H1 (cell line): ENCODE results near the gene PGGHG. TPM values are rescaled to one million over a fixed set of nuclear protein-coding genes. Genes with fewer than 3 reads are reported as not detected.

Source experiments
- CTCF ChIA-PET: fragments of 300-600 bp; sonication (Branson Sonifier 250); formaldehyde crosslinking; loops from one replicate; lab custom pipeline; 2021; ENCODE audit not compliant: partially characterized antibody; lab: Charles Lee
- POLR2A ChIA-PET: fragments of 300-600 bp; sonication (Branson Sonifier 250); formaldehyde crosslinking; loops from one replicate; lab custom pipeline; 2021; ENCODE audit warnings: inconsistent platforms; ENCODE audit not compliant: partially characterized antibody; lab: Charles Lee
- DNase-seq, 2 experiments: peaks; one replicate each; pipeline versions ENCODE4 v3.0.0 to v3.0.0-alpha.2; 2010 to 2022; ENCODE audit warnings: low spot score in 2 of 2, low read depth in 1 of 2, mixed read lengths in 1 of 2
- FAIRE-seq: peaks from 2 replicates; lab custom pipeline; 2011; peaks lifted over from hg19 to GRCh38; lab: Jason Lieb, UNC
- H2AFZ ChIP-seq: 2 replicates; pipeline ENCODE4 v1.8.1; 2012; ENCODE audit warnings: low read length, inconsistent platforms
- H2AK5ac ChIP-seq: 2 replicates; pipeline ENCODE4 v1.6.1; 2013; ENCODE audit warnings: low read depth, low read length
- H2BK120ac ChIP-seq: replicated peaks from 2 replicates; pipeline ENCODE3; 2013; ENCODE audit warnings: low read depth, low read length, inconsistent platforms
- H2BK12ac ChIP-seq: 2 replicates; pipeline ENCODE4 v1.6.1; 2013; ENCODE audit warnings: low read depth, low read length
- H2BK15ac ChIP-seq: 2 replicates; pipeline ENCODE4 v1.6.1; 2013; ENCODE audit warnings: low read length
- H2BK20ac ChIP-seq: 2 replicates; pipeline ENCODE4 v1.6.1; 2013; ENCODE audit warnings: low read length
- H2BK5ac ChIP-seq: 2 replicates; pipeline ENCODE4 v1.6.1; 2013; ENCODE audit warnings: low read depth, low read length
- H3K14ac ChIP-seq: 2 replicates; pipeline ENCODE4 v1.6.1; 2013; ENCODE audit warnings: inconsistent platforms; ENCODE audit not compliant: insufficient read length
- H3K18ac ChIP-seq: 2 replicates; pipeline ENCODE4 v1.6.1; 2013; ENCODE audit warnings: low read length; ENCODE audit errors: extremely low read depth
- H3K23ac ChIP-seq: 2 replicates; pipeline ENCODE4 v1.6.1; 2013; ENCODE audit warnings: inconsistent platforms; ENCODE audit not compliant: insufficient read length
- H3K23me2 ChIP-seq: 2 replicates; pipeline ENCODE4 v1.6.1; 2013; ENCODE audit warnings: low read depth, low read length
- H3K27ac ChIP-seq: 2 replicates; pipeline ENCODE4 v1.6.1; 2011; ENCODE audit warnings: low read depth, low read length, inconsistent platforms
- H3K27me3 ChIP-seq, 4 experiments: replicated peaks in 1 of 4; 1 replicate in 1 of 4; 2 replicates in 3 of 4; pipeline versions ENCODE4 v1.6.1 to v1.8.1; 2011 to 2013; ENCODE audit warnings: low read length in 3 of 4, mild to moderate bottlenecking in 3 of 4, inconsistent platforms in 2 of 4, mixed read lengths in 2 of 4, moderate library complexity in 1 of 4; ENCODE audit not compliant: control insufficient read depth in 3 of 4, insufficient read depth in 3 of 4; ENCODE audit errors: extremely low read depth in 1 of 4
- H3K36me3 ChIP-seq, 4 experiments: 2 replicates each; pipeline versions ENCODE4 v1.6.1 to v1.8.1; 2011 to 2013; ENCODE audit warnings: mild to moderate bottlenecking in 4 of 4, low read length in 3 of 4, moderate library complexity in 2 of 4, control low read depth in 1 of 4, inconsistent platforms in 1 of 4; ENCODE audit not compliant: insufficient read depth in 4 of 4, control insufficient read depth in 2 of 4
- H3K4ac ChIP-seq: replicated peaks from 2 replicates; pipeline ENCODE3; 2013; ENCODE audit warnings: low read length, low read depth, mixed read lengths, inconsistent platforms; ENCODE audit not compliant: insufficient read length
- H3K4me1 ChIP-seq, 4 experiments: replicated peaks in 1 of 4; 1 replicate in 1 of 4; 2 replicates in 3 of 4; pipeline versions ENCODE4 v1.6.1 to v1.8.1; 2011 to 2013; ENCODE audit warnings: low read length in 3 of 4, inconsistent platforms in 2 of 4, mixed read lengths in 1 of 4; ENCODE audit not compliant: insufficient read depth in 4 of 4, control insufficient read depth in 3 of 4
- H3K4me2 ChIP-seq, 2 experiments: 2 replicates each; pipeline versions ENCODE4 v1.6.1 to v1.8.1; 2011 to 2013; ENCODE audit warnings: low read depth in 2 of 2, low read length in 2 of 2, control low read depth in 1 of 2, inconsistent platforms in 1 of 2, mild to moderate bottlenecking in 1 of 2; ENCODE audit not compliant: insufficient read depth in 1 of 2
- H3K4me3 ChIP-seq, 4 experiments: fragments of 200-600, 300-600 bp in 1 of 4; sonication (generic), shearing (Covaris generic), sonication (Bioruptor Twin) in 1 of 4; 2 replicates each; pipeline versions ENCODE4 v1.5.1 to v1.8.1; 2011 to 2016; ENCODE audit warnings: low read length in 4 of 4, low read depth in 3 of 4, control low read depth in 2 of 4, inconsistent platforms in 2 of 4, mild to moderate bottlenecking in 2 of 4, mixed read lengths in 1 of 4, moderate library complexity in 1 of 4; ENCODE audit not compliant: insufficient read depth in 2 of 4; ENCODE audit errors: extremely low read depth in 1 of 4
- H3K56ac ChIP-seq: replicated peaks from 2 replicates; pipeline ENCODE3; 2013; ENCODE audit warnings: low read depth, mild to moderate bottlenecking, mixed read lengths, low read length, inconsistent platforms; ENCODE audit not compliant: insufficient read length
- H3K79me1 ChIP-seq: 2 replicates; pipeline ENCODE4 v1.6.1; 2013; ENCODE audit warnings: low read depth, low read length, control low read depth
- H3K79me2 ChIP-seq, 2 experiments: 2 replicates each; pipeline versions ENCODE4 v1.6.1 to v1.8.1; 2012 to 2013; ENCODE audit warnings: low read length in 2 of 2, mild to moderate bottlenecking in 2 of 2, inconsistent platforms in 1 of 2; ENCODE audit not compliant: insufficient read depth in 2 of 2, control insufficient read depth in 1 of 2
- H3K9ac ChIP-seq, 4 experiments: replicated peaks in 1 of 4; 1 replicate in 1 of 4; 2 replicates in 3 of 4; pipeline versions ENCODE4 v1.6.1 to v1.8.1; 2011 to 2013; ENCODE audit warnings: low read depth in 3 of 4, low read length in 3 of 4, control low read depth in 2 of 4, mild to moderate bottlenecking in 2 of 4, moderate library complexity in 2 of 4, inconsistent platforms in 1 of 4; ENCODE audit errors: extremely low read depth in 1 of 4
- H3K9me3 ChIP-seq, 2 experiments: 2 replicates each; pipeline versions ENCODE4 v1.6.1 to v1.8.1; 2012 to 2013; ENCODE audit warnings: mild to moderate bottlenecking in 2 of 2, moderate library complexity in 2 of 2, control low read depth in 1 of 2, inconsistent platforms in 1 of 2, low read depth in 1 of 2, low read length in 1 of 2, mixed read lengths in 1 of 2; ENCODE audit not compliant: insufficient read depth in 2 of 2
- H4K20me1 ChIP-seq, 2 experiments: replicated peaks in 1 of 2; 2 replicates each; pipeline versions ENCODE3 to v1.8.1; 2011 to 2013; ENCODE audit warnings: inconsistent platforms in 2 of 2, low read length in 2 of 2, mild to moderate bottlenecking in 1 of 2; ENCODE audit not compliant: insufficient read depth in 2 of 2, control insufficient read depth in 1 of 2
- H4K5ac ChIP-seq: 2 replicates; pipeline ENCODE4 v1.6.1; 2013; ENCODE audit warnings: low read length, low read depth, mixed read lengths, inconsistent platforms; ENCODE audit not compliant: insufficient read length
- H4K8ac ChIP-seq: 2 replicates; pipeline ENCODE4 v1.8.0; 2013; ENCODE audit warnings: mild to moderate bottlenecking, moderate library complexity, low read length, inconsistent platforms; ENCODE audit not compliant: insufficient read depth; ENCODE audit errors: extremely low read depth
- H4K91ac ChIP-seq: replicated peaks from 2 replicates; pipeline ENCODE3; 2013; ENCODE audit warnings: low read length, mixed read lengths, inconsistent platforms; ENCODE audit not compliant: insufficient read length
- BACH1 ChIP-seq: IDR thresholded peaks from 2 replicates; pipeline ENCODE4 v1.6.1; 2012; ENCODE audit warnings: low read length, improper control_type of control experiment
- KDM1A ChIP-seq: fragments of 200-600, 300-600 bp; sonication (generic); IDR thresholded peaks from 2 replicates; pipeline ENCODE4 v1.7.1; 2016; ENCODE audit warnings: mild to moderate bottlenecking, low read length, borderline replicate concordance
- NANOG ChIP-seq: IDR thresholded peaks from 2 replicates; pipeline ENCODE4 v1.6.1; 2011; ENCODE audit warnings: low read length, low read depth, mild to moderate bottlenecking, inconsistent platforms; ENCODE audit not compliant: insufficient read depth, poor library complexity, severe bottlenecking
- RAD21 ChIP-seq, 2 experiments: IDR thresholded peaks in 1 of 2; conservative IDR thresholded peaks in 1 of 2; 2 replicates each; pipeline ENCODE4 v1.6.1; 2011; ENCODE audit warnings: low read depth in 2 of 2, low read length in 2 of 2, improper control_type of control experiment in 1 of 2, inconsistent platforms in 1 of 2, mild to moderate bottlenecking in 1 of 2, moderate library complexity in 1 of 2
- SAP30 ChIP-seq: fragments of 300-600 bp; sonication (generic); IDR thresholded peaks from 2 replicates; pipeline ENCODE4 v1.7.1; 2012; ENCODE audit warnings: low read length, moderate library complexity, mild to moderate bottlenecking, inconsistent platforms; ENCODE audit not compliant: insufficient read depth, insufficient replicate concordance
- SP2 ChIP-seq: IDR thresholded peaks from 2 replicates; pipeline ENCODE4 v1.6.1; 2012; ENCODE audit warnings: mild to moderate bottlenecking, low read length, inconsistent platforms
- TCF12 ChIP-seq: IDR thresholded peaks from 2 replicates; pipeline ENCODE4 v1.6.1; 2011; ENCODE audit warnings: low read depth, mild to moderate bottlenecking, low read length
- WGBS, 2 experiments: shearing (Covaris generic) in 1 of 2; methylation state at CpG; one replicate each; pipeline versions ENCODE4 v1.1.6 to v1.1.7; 2013 to 2015; ENCODE audit warnings: low lambda C conversion rate in 2 of 2, mixed read lengths in 2 of 2, inconsistent platforms in 1 of 2, low coverage in 1 of 2, missing lambda C conversion rate in 1 of 2; ENCODE audit not compliant: insufficient replicate concordance in 2 of 2, insufficient coverage in 1 of 2, insufficient read length in 1 of 2; ENCODE audit errors: extremely low coverage in 1 of 2, missing lambda C conversion rate in 1 of 2; 5-methylcytosine and 5-hydroxymethylcytosine counted together
- polyA plus RNA-seq, 7 experiments: library from polyadenylated mRNA; depleted of rRNA in 3 of 7; stranded (reverse) in 5 of 7; unstranded in 2 of 7; fragments of >200 nt in 5 of 7; fragments of 200-250 nt in 2 of 7; gene quantifications; 1 replicate in 5 of 7; 2 replicates in 1 of 7; 4 replicates in 1 of 7; pipeline versions ENCODE4 v1.2.1 to v1.2.3, GENCODE V29; 2011 to 2013; ENCODE audit warnings: missing spikeins in 2 of 7, mixed read lengths in 2 of 7
- total RNA-seq: library from RNA; stranded (reverse); fragmentation: NEBNext Ultra II Directional; extraction: Animal tissue kit (Norgen Biotek cat#: 25700); gene quantifications from 2 replicates; pipeline ENCODE4 v1.2.1, GENCODE V29; 2021
- TF ChIP-seq, protein P1 (sequence below): IDR thresholded peaks from 2 replicates; pipeline ENCODE4 v1.6.1; 2012; ENCODE audit warnings: inconsistent platforms

PGGHG gene
- total and polyA plus RNA-seq, 2 of the 8 experiments (the other 6 are each of a cell fraction or from before 2014, with no cell fraction given), result 34.8 to 60.7 TPM

DNA sequence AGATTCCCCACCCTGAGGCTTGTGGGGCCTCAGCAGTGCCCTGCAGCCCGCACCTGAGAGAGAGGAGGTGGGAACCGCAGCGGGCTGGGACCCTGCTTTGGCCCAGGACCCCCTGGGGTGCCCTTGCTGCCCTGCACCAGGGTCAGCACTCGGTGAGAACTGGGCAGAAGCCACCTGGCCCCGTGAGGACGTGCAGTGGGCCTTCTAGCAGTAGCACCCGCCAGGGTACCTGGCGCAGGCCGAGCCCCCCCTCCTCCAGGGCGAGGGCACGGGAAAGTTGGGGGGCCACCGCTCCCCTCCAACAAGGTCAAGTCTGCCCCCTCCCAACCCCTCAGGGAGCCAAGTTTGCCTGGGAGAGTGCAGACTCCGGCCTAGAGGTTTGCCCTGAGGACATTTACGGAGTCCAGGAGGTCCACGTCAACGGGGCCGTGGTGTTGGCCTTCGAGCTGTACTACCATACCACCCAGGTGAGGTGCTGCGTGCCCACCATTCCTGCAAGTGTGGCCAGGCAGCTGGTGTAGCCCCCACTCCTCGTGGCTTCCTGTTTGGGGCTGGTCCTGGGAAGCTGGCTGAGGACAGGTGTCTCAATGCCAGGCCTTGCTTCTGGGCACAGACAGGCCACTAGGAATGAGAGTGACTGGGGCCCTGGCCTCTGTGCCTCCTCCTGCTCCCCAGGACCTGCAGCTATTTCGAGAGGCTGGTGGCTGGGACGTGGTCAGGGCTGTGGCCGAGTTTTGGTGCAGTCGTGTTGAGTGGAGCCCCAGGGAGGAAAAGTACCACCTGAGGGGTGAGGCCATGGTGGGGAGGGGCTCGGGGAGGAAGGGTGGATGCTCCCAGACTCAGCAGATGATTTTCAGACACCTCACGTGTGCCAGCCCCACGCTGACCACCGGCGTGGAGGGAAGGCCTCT is 3.5 kb downstream of the PGGHG start:
- Histone ChIP-seq H2AFZ (no peak overlapping the region), H3K4me2 (no peak overlapping the region), H3K4me3 (no peak overlapping the region), H3K4ac (peak overlapping the region; percentile 38), H2BK20ac (peak overlapping the region; percentile 72; the same call in 1 of the 2 replicates), H3K23me2 (peaks cover 5% of the 10 kb centered on the region; the same call in 1 of the 2 replicates), H2AK5ac (no peak overlapping the region), H3K56ac (no peak overlapping the region), H3K14ac (no peak overlapping the region), H2BK15ac (no peak overlapping the region), H4K91ac (peak overlapping the region; percentile 74), H4K20me1 (no peaks in the 10 kb centered on the region), H3K4me1 (peaks cover 0 to 36% (median 29%) of the 10 kb centered on the region in 4 experiments; a peak in 6 of 7 replicates), H3K23ac (no peak overlapping the region), H3K27ac (no peak overlapping the region), H3K9ac (no peak overlapping the region), H3K79me2 (no peaks in the 10 kb centered on the region), H4K5ac (no peak overlapping the region), H3K79me1 (0 out of 2 replicates have a peak, but pooled peaks cover 4% of the 10 kb centered on the region), H2BK5ac (peak overlapping the region; percentile 66; the same call in 1 of the 2 replicates), H3K27me3 (peaks cover 5 to 11% (median 10%) of the 10 kb centered on the region in 4 experiments; a peak in 6 of 7 replicates), H3K18ac (peak overlapping the region; percentile 71; the same call in 1 of the 2 replicates), H4K8ac (no peak overlapping the region; the same call in none of the 2 replicates), H2BK120ac (no peak overlapping the region), H2BK12ac (peak overlapping the region; percentile 50; the same call in 1 of the 2 replicates), H3K9me3 (peaks cover 0 to 3% of the 10 kb centered on the region in 2 experiments; a peak in 1 of 4 replicates), H3K36me3 (peaks cover 3 to 30% (median 15%) of the 10 kb centered on the region in 4 experiments; a peak in 6 of 8 replicates)
- ChIA-PET POLR2A (interaction anchor here (0.5 to 3.0 kb wide), 5 partner anchors 8 to 70 kb away, joined by 3 to 14 read pairs (median 9); partner anchors contain the start of gene IFITM5), CTCF (interaction anchor here (1.1 to 2.8 kb wide), 3 partner anchors 11 to 42 kb away, joined by 6 to 19 read pairs (median 13); no protein-coding TSS in a partner anchor)
- DNase-seq (no peak), FAIRE-seq (no peak)
- WGBS, 2 experiments, result 95% methylated on average over 24 of the region's 29 CpGs; no CpG with 5 or more reads in 1 of the 2 experiments
- TF ChIP-seq, protein P1, sequence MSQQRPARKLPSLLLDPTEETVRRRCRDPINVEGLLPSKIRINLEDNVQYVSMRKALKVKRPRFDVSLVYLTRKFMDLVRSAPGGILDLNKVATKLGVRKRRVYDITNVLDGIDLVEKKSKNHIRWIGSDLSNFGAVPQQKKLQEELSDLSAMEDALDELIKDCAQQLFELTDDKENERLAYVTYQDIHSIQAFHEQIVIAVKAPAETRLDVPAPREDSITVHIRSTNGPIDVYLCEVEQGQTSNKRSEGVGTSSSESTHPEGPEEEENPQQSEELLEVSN, result no peak
- TF ChIP-seq SP2, result no peak
- TF ChIP-seq NANOG, result no peak
- no peak for TF ChIP-seq TCF12
- TF ChIP-seq KDM1A, result no peak
- no peak for TF ChIP-seq SAP30
- TF ChIP-seq RAD21 (IDR thresholded peaks at IDR 0.05 in 1 of 2, conservative IDR thresholded peaks at IDR 0.05 in 1 of 2; ENCODE audit: low read depth in 2 of 2, low read length in 2 of 2), result no peak
- TF ChIP-seq BACH1, result no peak
